Esophagus muscularis mucosa (tissue), 3 donors: ENCODE data around the gene SFT2D1.

Experiments
- POLR2A ChIP-seq: fragments of 450-650 bp; IDR thresholded peaks from one replicate; pipeline ENCODE4 v1.6.1; 2017; ENCODE audit warnings: antibody characterized with exemption, moderate library complexity, mild to moderate bottlenecking, low read depth
- POLR2AphosphoS5 ChIP-seq, 2 donors: sonication (generic); formaldehyde crosslinking; IDR thresholded peaks; one replicate each; pipeline ENCODE4 v1.6.1; 2017; ENCODE audit warnings: antibody characterized with exemption in 2 of 2
- TF ChIP-seq, protein P1 (sequence below), 3 experiments: fragments of 200-600 bp in 2 of 3; fragments of 450-650 bp in 1 of 3; sonication (generic) in 2 of 3; IDR thresholded peaks; one replicate each; pipeline ENCODE4 v1.5.1; 2017 to 2019; ENCODE audit warnings: antibody characterized with exemption in 3 of 3, mild to moderate bottlenecking in 2 of 3, moderate library complexity in 1 of 3

DNA sequence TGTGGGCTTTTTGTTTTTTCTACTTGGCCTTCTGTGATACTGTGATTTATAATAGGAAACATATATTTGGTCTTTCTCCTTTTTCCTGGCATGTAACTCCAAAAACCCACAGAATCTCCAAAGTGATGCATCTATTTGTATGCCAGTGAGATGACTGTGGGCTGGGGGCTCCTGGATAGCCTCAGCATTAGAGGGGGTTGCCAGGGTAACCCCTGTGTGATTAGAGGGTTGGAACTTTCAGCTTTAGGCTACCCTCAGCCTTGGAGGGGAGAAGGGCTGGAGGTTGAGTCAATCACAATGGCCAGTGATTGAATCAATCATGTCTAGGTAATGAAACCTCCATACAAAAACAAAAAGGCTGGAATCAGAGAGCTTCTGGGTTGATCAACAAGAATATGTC, 10.6 kb upstream of the SFT2D1 start:
- TF ChIP-seq POLR2AphosphoS5 (IDR thresholded peaks at IDR 0.05) (no peak), POLR2A (no peak)
- TF ChIP-seq, protein P1, sequence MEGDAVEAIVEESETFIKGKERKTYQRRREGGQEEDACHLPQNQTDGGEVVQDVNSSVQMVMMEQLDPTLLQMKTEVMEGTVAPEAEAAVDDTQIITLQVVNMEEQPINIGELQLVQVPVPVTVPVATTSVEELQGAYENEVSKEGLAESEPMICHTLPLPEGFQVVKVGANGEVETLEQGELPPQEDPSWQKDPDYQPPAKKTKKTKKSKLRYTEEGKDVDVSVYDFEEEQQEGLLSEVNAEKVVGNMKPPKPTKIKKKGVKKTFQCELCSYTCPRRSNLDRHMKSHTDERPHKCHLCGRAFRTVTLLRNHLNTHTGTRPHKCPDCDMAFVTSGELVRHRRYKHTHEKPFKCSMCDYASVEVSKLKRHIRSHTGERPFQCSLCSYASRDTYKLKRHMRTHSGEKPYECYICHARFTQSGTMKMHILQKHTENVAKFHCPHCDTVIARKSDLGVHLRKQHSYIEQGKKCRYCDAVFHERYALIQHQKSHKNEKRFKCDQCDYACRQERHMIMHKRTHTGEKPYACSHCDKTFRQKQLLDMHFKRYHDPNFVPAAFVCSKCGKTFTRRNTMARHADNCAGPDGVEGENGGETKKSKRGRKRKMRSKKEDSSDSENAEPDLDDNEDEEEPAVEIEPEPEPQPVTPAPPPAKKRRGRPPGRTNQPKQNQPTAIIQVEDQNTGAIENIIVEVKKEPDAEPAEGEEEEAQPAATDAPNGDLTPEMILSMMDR (IDR thresholded peaks at IDR 0.05): no peak
